ENCODE data around the gene ACSL1. TPM values are rescaled to one million over a fixed set of nuclear protein-coding genes. Genes with fewer than 3 reads are reported as not detected.

Gene ACSL1
- total RNA-seq, 2 donors from 2014 or later, result 3.8 to 5.2 TPM

GRCh38 chr4:184733654-184734524 lies 91.9 kb downstream of the ACSL1 start, which contains the start of gene CENPU:
TSS of gene CENPU (minus strand) at chr4:184734096. CDS start at chr4:184734062, 34 bp downstream.
- Histone ChIP-seq H3K9ac (ENCODE audit: extremely low read depth, low read length, poor library complexity, severe bottlenecking) (peak within 1 kb of the TSS; percentile 93), H3K4me3 (ENCODE audit: low read length) (peak within 1 kb of the TSS; percentile 99), H3K36me3 (ENCODE audit: control insufficient read depth, insufficient read depth, low read length) (peaks cover 16% of the 10 kb centered on the region), H3K4me1 (ENCODE audit: control insufficient read depth, insufficient read depth, low read length) (no peaks in the 10 kb centered on the region), H3K27ac (ENCODE audit: low read depth, low read length) (peak within 1 kb of the TSS; percentile 90), H3K9me3 (ENCODE audit: control insufficient read depth, low read length) (no peaks in the 10 kb centered on the region), H3K27me3 (ENCODE audit: control insufficient read depth, insufficient read depth, low read length, poor library complexity, severe bottlenecking) (no peaks in the 10 kb centered on the region)
- Mint-ChIP-seq H3K27ac (peak within 1 kb of the TSS; percentile 98), H3K4me1 (peaks cover 13% of the 10 kb centered on the region), H3K27me3 (ENCODE audit: insufficient read depth) (peaks cover 2% of the 10 kb centered on the region), H3K4me3 (peak within 1 kb of the TSS; percentile 97), H3K9me3 (no peaks in the 10 kb centered on the region), H3K36me3 (ENCODE audit: low read depth) (peaks cover 9% of the 10 kb centered on the region)
- peak; percentile 99 for DNase-seq
- no peak for TF ChIP-seq CTCF (conservative IDR thresholded peaks at IDR 0.05)
- WGBS, 2 experiments (ENCODE audit: insufficient coverage in 1 of 2, insufficient read length in 1 of 2), result 0% methylated on average over 28 to 69 of the region's 69 CpGs

- H3K36me3 Mint-ChIP-seq (ENCODE audit: low read depth), result peaks cover 25% of the 10 kb centered on the region
- Histone ChIP-seq H3K9ac (ENCODE audit: extremely low read depth, low read length, poor library complexity, severe bottlenecking) (peak overlapping the region; percentile 93), H3K4me1 (ENCODE audit: control insufficient read depth, insufficient read depth, low read length) (no peaks in the 10 kb centered on the region), H3K27me3 (ENCODE audit: control insufficient read depth, insufficient read depth, low read length, poor library complexity, severe bottlenecking) (no peaks in the 10 kb centered on the region), H3K27ac (ENCODE audit: low read depth, low read length) (no peak overlapping the region), H3K4me3 (ENCODE audit: low read length) (peak overlapping the region; percentile 99), H3K9me3 (ENCODE audit: control insufficient read depth, low read length) (no peaks in the 10 kb centered on the region), H3K36me3 (ENCODE audit: control insufficient read depth, insufficient read depth, low read length) (peaks cover 32% of the 10 kb centered on the region)
- peaks cover 13% of the 10 kb centered on the region for H3K4me1 Mint-ChIP-seq
- H3K27ac Mint-ChIP-seq, result peak overlapping the region; percentile 98
- H3K27me3 Mint-ChIP-seq (ENCODE audit: insufficient read depth), result peaks cover 2% of the 10 kb centered on the region
- no peaks in the 10 kb centered on the region for H3K9me3 Mint-ChIP-seq
- no peak for DNase-seq
- TF ChIP-seq CTCF (conservative IDR thresholded peaks at IDR 0.05), result no peak
- 65 to 93% methylated on average over 2 to 4 of the region's 4 CpGs for WGBS, 2 experiments (ENCODE audit: insufficient coverage in 1 of 2, insufficient read length in 1 of 2)
- peak overlapping the region; percentile 97 for H3K4me3 Mint-ChIP-seq
Observed at GRCh38 chr4:184732126-184732525, 93.6 kb downstream of the ACSL1 start.

GRCh38 chr4:184731056-184731455 lies 94.7 kb downstream of the ACSL1 start:
- no peak overlapping the region for H3K4me3 Mint-ChIP-seq
- no peaks in the 10 kb centered on the region for H3K27me3 ChIP-seq (ENCODE audit: control insufficient read depth, insufficient read depth, low read length, poor library complexity, severe bottlenecking)
- H3K9me3 Mint-ChIP-seq, result no peaks in the 10 kb centered on the region
- H3K36me3 Mint-ChIP-seq (ENCODE audit: low read depth), result peaks cover 29% of the 10 kb centered on the region
- no peaks in the 10 kb centered on the region for H3K4me1 ChIP-seq (ENCODE audit: control insufficient read depth, insufficient read depth, low read length)
- no peak overlapping the region for H3K27ac Mint-ChIP-seq
- H3K27me3 Mint-ChIP-seq (ENCODE audit: insufficient read depth), result peaks cover 2% of the 10 kb centered on the region
- DNase-seq, result no peak
- H3K27ac ChIP-seq (ENCODE audit: low read depth, low read length), result no peak overlapping the region
- no peak overlapping the region for H3K4me3 ChIP-seq (ENCODE audit: low read length)
- 57 to 78% methylated on average over 3 to 6 of the region's 6 CpGs for WGBS, 2 experiments (ENCODE audit: insufficient coverage in 1 of 2, insufficient read length in 1 of 2)
- H3K9ac ChIP-seq (ENCODE audit: extremely low read depth, low read length, poor library complexity, severe bottlenecking), result no peak overlapping the region
- H3K9me3 ChIP-seq (ENCODE audit: control insufficient read depth, low read length), result no peaks in the 10 kb centered on the region
- no peak for TF ChIP-seq CTCF (conservative IDR thresholded peaks at IDR 0.05)
- H3K36me3 ChIP-seq (ENCODE audit: control insufficient read depth, insufficient read depth, low read length), result peaks cover 36% of the 10 kb centered on the region
- peaks cover 13% of the 10 kb centered on the region for H3K4me1 Mint-ChIP-seq
